IPS-11a (cell line): Measurements from ENCODE around the gene PLEKHA7.

Experiments
- H3K4me3 ChIP-seq: one replicate; pipeline ENCODE4 v1.5.1; 2013; ENCODE audit warnings: low read depth, low read length, control low read depth

Gene PLEKHA7

GRCh38 chr11:16946477-16947282, 67.5 kb downstream of the PLEKHA7 start:
- no peak overlapping the region for H3K4me3 ChIP-seq

GRCh38 chr11:16945671-16946469, 68.3 kb downstream of the PLEKHA7 start:
- no peak overlapping the region for H3K4me3 ChIP-seq

- no peak overlapping the region for H3K4me3 ChIP-seq
Measured at GRCh38 chr11:16942911-16943310, 71.3 kb downstream of the PLEKHA7 start.

- H3K4me3 ChIP-seq = no peak overlapping the region
Measured at GRCh38 chr11:16942342-16942741, 71.9 kb downstream of the PLEKHA7 start.

- H3K4me3 ChIP-seq = no peak overlapping the region
Measured at GRCh38 chr11:16941935-16942334, 72.3 kb downstream of the PLEKHA7 start.

GRCh38 chr11:16938061-16938460, 76.2 kb downstream of the PLEKHA7 start:
- H3K4me3 ChIP-seq = no peak overlapping the region

GRCh38 chr11:16936643-16937042, 77.6 kb downstream of the PLEKHA7 start:
- H3K4me3 ChIP-seq = no peak overlapping the region

GRCh38 chr11:16935518-16936302, 78.5 kb downstream of the PLEKHA7 start:
- no peak overlapping the region for H3K4me3 ChIP-seq

GRCh38 chr11:16933756-16934603, 80.2 kb downstream of the PLEKHA7 start:
- no peak overlapping the region for H3K4me3 ChIP-seq

GRCh38 chr11:16933291-16933690, 80.9 kb downstream of the PLEKHA7 start:
- H3K4me3 ChIP-seq = no peak overlapping the region

GRCh38 chr11:16928044-16928443, 86.2 kb downstream of the PLEKHA7 start:
- H3K4me3 ChIP-seq = no peak overlapping the region

- no peak overlapping the region for H3K4me3 ChIP-seq
Measured at GRCh38 chr11:16926883-16927626, 87.2 kb downstream of the PLEKHA7 start.

- peak overlapping the region; percentile 35 for H3K4me3 ChIP-seq
Measured at GRCh38 chr11:16925561-16926065, 88.6 kb downstream of the PLEKHA7 start.

GRCh38 chr11:16924826-16925560, 89.2 kb downstream of the PLEKHA7 start:
- H3K4me3 ChIP-seq = peak overlapping the region; percentile 35

GRCh38 chr11:16924462-16924825, 89.8 kb downstream of the PLEKHA7 start:
- no peak overlapping the region for H3K4me3 ChIP-seq

- no peak overlapping the region for H3K4me3 ChIP-seq
Measured at GRCh38 chr11:16923987-16924386, 90.2 kb downstream of the PLEKHA7 start.

GRCh38 chr11:16921668-16922067, 92.5 kb downstream of the PLEKHA7 start:
- H3K4me3 ChIP-seq = no peak overlapping the region

GRCh38 chr11:16921019-16921418, 93.2 kb downstream of the PLEKHA7 start:
- no peak overlapping the region for H3K4me3 ChIP-seq

GRCh38 chr11:16920559-16920958, 93.7 kb downstream of the PLEKHA7 start:
- H3K4me3 ChIP-seq = no peak overlapping the region
